Colon (tissue), 2 donors: ENCODE data around the gene LRRC45.

Source experiments
- FAIRE-seq: peaks from 2 replicates; lab custom pipeline; 2012; peaks lifted over from hg19 to GRCh38; lab: Jason Lieb, UNC
- donor health status: control.
- donor health status: control.

Gene LRRC45

DNA sequence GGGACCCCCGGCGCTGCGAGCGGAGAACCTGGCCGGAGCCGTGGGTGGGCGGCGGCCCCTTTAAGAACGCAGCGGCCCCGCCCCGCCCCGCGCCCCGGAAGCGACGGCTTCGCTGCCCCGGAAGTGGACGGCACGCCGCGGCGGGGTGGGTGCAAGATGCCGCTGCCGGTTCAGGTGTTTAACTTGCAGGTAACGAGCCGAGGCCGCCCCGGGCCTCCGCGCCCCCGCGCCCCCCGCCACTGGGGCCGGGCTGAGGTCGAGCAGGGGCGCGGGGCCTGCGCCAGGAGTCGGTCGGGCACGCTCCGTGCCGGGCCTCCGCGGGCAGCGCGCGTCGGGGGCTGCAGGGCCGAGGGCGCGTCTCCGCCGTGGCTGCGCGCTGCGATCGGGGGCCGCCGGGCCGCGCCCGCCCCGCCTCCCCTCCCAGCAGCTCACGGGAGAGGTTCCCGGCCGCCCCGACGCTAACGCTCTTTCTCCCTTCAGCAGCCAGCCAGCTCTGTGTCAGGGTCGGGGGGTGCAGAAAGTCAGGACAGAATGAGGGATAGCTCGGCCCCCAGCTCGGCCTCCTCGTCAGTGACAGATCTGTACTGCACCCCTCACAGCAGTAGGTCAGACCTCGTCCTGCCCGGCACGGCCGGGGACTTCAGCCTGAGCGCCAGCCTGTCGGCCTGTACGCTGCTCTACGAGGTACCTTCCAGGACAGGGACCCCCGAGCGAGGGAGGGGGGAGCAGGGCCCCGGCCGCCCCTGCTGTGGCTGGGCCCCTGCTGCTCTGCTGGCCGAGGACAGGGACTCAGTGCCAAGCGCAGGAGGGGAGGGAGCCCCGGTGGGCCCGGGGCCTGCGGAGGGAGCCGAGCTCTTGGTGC is 28.9 kb downstream of the LRRC45 start, which contains the start of the genes GPS1 and RFNG:
GPS1 (plus strand) TSS at position 123 of the 862 bp plus-strand sequence; CDS start at position 157, 34 bp downstream.
RFNG (minus strand) TSS at position 36 of the 862 bp plus-strand sequence. CDS start 45 bp downstream, outside the sequence.
- no peak for FAIRE-seq

- no peak for FAIRE-seq
Observed at GRCh38 chr17:82052638-82053059, 29.5 kb downstream of the LRRC45 start.

GRCh38 chr17:82053130-82053529 is 30.0 kb downstream of the LRRC45 start:
- FAIRE-seq = no peak

GRCh38 chr17:82053556-82054263 is 30.6 kb downstream of the LRRC45 start:
- FAIRE-seq = no peak

DNA sequence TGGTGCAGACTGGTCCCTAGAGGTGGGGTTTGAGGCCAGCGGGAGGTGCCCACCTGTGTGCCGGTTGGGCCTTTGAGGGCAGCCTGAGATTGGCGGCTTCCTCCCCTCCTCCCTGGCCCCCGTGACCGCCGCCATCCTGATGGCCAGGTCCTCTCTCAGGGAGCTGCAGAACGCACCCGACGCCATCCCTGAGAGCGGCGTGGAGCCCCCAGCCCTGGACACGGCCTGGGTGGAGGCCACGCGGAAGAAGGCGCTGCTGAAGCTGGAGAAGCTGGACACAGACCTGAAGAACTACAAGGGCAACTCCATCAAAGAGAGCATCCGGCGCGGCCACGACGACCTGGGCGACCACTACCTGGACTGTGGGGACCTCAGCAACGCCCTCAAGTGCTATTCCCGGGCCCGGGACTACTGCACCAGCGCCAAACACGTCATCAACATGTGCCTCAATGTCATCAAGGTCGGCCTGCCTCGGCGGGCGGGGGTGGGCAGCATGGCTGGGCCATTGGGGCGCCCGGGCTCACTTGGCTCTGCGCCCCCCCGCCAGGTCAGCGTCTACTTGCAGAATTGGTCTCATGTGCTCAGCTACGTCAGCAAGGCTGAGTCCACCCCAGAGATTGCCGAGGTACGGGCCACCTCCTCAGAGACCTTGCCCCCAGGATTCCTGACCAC is 31.4 kb downstream of the LRRC45 start:
- no peak for FAIRE-seq

DNA sequence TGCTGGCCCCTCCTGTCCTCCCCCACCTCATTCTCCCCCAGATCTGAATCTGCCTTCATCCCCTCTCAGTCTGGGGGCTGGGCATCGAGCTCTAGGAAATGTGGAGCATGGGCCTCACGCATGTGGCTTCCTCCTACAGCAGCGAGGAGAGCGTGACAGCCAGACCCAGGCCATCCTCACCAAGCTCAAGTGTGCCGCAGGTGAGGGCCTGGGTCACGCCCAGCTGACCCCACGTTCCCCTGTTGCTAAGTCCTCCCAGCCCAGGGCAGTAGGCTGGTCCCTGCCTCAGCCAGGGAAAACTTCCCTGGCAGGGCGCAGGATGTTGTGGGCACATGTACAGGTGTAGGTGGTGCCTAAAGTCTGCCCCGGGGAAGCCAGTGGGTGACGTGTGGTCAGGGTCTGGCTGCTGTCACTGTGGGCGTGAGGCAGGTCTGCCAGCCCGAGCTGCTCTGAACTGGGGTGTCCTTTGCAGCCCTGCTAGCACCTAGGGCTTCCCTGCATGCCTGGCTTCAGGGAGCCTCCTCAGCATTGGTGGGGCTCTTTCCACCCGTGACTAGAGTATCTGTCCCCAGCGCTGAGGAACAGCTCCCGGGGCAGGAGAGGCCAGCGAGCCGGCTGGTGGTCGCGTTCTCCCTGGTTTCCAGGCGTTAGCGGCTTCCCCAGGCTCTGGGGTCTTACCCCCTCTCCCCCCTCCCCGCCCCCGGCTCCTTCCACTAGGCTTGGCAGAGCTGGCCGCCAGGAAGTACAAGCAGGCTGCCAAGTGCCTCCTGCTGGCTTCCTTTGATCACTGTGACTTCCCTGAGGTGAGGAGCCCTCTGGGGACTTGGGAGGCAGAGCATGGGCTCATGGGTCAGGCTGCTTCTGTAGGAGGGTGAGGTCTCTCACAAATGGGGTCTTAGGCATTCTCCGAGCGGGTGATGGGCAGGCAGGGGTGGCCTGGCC is 32.2 kb downstream of the LRRC45 start:
- no peak for FAIRE-seq

DNA sequence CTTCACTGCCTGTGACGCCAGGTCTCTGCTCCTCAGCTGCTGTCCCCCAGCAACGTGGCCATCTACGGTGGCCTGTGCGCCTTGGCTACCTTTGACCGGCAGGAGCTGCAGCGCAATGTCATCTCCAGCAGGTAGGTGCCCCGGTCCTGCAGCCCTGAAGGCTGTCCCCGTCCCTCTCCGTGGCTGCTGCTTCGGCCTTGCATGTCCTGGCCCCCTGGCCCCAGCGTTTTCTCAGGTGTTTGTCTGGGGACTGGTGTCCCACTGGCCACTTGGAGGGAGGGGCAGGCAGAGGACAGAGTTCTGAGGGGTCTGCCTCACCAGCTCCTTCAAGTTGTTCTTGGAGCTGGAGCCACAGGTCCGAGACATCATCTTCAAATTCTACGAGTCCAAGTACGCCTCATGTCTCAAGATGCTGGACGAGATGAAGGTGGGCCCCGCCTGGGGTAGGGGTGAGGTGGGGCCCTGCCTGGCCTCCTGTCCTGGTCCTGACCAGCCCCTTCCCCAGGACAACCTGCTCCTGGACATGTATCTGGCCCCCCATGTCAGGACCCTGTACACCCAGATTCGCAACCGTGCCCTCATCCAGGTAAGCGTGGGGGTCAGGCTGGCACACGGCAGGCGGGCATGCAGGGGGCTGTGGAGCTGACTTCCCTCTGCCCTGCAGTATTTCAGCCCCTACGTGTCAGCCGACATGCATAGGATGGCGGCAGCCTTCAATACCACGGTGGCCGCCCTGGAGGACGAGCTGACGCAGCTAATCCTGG is 33.0 kb downstream of the LRRC45 start:
- no peak for FAIRE-seq

DNA sequence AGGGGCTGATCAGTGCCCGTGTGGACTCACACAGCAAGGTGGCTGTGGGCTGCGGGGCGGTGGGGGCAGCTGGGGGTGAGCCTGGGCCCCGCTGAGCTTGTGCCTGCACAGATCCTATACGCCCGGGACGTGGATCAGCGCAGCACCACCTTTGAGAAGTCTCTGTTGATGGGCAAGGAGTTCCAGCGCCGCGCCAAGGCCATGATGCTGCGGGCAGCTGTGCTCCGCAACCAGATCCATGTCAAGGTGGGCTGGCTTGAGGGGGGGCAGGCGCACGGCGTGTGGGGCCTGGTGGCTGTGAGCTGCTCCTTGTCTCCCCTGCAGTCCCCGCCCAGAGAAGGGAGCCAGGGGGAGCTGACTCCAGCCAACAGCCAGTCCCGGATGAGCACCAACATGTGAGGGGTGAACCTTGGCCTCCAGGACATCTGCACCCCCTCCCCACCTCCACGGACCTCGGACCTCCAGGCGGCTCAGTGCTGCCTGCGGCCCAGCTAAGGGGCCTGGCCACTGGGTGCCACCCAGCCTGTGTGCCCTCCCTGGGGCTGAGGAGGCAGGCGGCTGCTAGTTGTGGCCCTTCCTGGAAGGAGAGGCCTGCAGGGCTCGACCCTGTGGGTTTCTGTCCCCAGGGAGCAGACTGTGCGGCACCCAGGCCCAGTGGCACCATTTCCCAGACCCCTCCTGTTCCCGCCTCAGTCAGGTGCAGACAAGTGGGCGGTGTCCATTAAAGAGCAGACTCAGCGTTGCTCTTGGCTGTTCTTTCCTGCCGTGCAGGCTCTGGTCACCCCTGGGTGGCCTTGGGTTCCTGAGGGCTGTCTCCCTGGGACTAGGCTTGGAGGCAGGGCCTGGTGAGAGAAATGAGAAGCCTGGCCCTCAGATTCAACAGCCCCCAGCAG is 33.9 kb downstream of the LRRC45 start:
- FAIRE-seq = no peak

GRCh38 chr17:82058230-82058854 is 35.2 kb downstream of the LRRC45 start:
- FAIRE-seq = no peak

DNA sequence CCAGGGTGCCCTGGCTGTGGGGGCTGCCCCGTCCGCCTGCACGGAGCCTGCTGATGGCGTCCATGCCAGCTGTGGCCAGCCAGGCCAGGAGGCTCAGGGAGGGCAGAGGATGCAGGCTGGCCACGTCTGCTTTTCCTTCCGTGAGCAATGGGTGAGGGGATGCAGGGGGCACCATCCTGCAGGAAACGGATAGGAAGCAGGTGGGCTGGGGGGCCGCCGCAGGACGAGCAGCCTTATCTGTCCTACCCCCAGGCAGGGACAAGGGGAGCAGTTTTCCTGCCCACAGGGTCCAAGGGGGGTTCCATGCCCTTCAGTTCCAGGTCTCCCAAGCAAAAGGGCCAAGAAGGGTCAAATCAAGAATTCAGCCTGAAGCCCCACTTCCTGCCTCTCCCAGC is 35.7 kb downstream of the LRRC45 start:
- no peak for FAIRE-seq

GRCh38 chr17:82059272-82060000 is 36.3 kb downstream of the LRRC45 start:
- no peak for FAIRE-seq

GRCh38 chr17:82060001-82060380 is 36.9 kb downstream of the LRRC45 start:
- no peak for FAIRE-seq

- no peak for FAIRE-seq
Observed at GRCh38 chr17:82060614-82061013, 37.5 kb downstream of the LRRC45 start.

DNA sequence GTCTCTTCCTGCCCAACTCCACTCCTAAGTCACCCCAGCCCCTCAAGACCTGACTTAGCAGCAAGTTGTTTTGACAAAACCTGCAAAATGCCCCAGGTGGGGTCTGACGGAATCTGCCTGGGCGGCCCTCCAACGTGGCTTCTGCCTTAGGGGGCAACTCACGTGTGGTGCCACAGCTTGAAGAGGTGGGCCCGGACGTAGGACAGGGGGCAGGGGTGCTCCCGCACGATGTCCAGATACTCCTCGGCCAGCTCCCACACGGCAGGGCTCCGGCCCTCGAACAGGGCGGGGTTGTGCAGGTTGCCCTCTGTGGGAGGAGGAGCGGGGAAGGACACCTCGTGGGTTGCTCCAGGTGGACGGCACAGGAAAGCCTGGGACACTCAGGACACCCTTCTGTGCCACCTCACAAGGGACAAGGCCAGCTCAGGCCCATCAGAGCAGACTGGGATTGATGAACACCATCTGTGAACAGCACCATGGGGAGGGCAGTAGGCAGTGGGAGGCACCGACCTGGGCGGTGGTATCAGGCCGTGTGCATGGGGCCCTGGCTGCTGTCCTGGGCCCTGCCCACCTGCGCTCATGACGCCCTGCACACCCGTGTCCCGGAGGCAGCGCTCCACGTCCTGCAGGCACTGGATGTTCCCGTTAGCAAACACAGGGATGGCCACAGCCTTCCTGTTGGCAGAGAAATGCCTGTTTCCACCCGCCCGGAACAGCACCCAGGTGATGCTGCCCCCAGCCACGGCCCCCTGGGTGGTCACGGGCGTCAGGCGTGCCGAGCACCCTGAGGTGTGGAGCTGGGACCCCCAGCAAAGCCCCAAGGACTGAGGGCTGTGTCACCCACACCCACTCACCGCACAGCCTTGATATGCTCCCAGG is 38.2 kb downstream of the LRRC45 start:
- FAIRE-seq = no peak

DNA sequence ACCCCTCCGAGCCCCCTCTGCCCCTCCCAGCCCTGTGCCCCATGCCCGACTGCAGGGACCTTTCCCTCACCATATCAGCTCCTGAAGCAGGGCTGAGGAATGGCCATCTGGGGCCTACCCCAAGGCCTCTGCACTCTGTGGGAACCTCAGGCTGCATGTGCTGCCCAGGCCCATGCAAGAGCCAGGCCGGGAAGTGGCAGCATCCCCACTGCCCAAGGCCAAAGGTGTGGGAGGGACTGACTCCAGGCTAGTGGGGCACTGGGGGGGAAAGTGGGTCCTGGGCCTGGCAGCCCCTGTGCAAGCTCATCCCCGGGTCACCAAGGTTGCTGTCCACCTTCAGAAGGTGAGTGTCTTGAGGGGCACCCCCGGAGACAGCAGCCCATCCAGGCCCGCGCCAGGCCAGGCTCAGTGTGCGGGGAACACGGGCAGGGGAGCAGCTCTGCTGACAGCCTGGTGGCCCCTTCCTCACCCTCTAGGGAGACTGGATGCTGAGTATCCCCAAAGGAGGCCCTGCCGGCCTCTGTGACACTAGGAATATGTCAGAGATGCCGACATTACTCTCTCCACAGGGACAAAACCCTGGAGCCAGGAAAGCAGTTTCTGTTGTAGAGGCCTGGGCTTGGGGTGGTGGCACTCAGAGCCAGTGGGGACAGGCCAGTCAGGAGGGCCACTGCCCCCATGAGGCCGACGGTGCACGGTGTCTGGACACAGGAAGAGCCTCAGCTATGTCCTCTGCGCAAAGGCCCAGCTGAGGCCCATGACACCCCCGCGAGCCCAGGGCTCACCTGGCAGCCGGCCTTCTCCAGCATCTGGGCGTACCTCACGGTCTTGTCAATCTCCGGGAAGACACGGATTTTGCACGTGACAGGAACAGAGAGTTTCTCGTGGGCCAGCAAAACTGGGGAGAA is 39.2 kb downstream of the LRRC45 start:
- FAIRE-seq = no peak

- FAIRE-seq = no peak
Observed at GRCh38 chr17:82062984-82063368, 39.9 kb downstream of the LRRC45 start.
